Adrenal gland (tissue), 12 donors: ENCODE results near the gene CAMK1G. TPM values are rescaled to one million over a fixed set of nuclear protein-coding genes. Genes with fewer than 3 reads are reported as not detected.

Source experiments
- DNase-seq, 7 donors: peaks; one replicate each; pipeline ENCODE4 v3.0.0-alpha.2; 2019 to 2020
- H3K27ac ChIP-seq, 5 donors: fragments of 200-600 bp; sonication (generic) in 4 of 5; 1 replicate in 3 of 5; 2 replicates in 2 of 5; pipeline versions ENCODE4 v1.5.1 to v1.8.0; 2016 to 2020; ENCODE audit warnings: mild to moderate bottlenecking in 1 of 5
- H3K27me3 ChIP-seq: fragments of 200-600 bp; 2 replicates; pipeline ENCODE4 v1.8.0; 2021
- H3K36me3 ChIP-seq, 2 donors: fragments of 200-600 bp; replicated peaks in 1 of 2; 1 replicate in 1 of 2; 2 replicates in 1 of 2; pipeline versions ENCODE4 v1.5.1 to v1.8.0; 2018 to 2022
- H3K4me1 ChIP-seq, 2 donors: fragments of 200-600 bp; replicated peaks in 1 of 2; 1 replicate in 1 of 2; 2 replicates in 1 of 2; pipeline versions ENCODE4 v1.5.1 to v1.8.0; 2018 to 2021
- H3K4me3 ChIP-seq, 4 donors: fragments of 200-600 bp; sonication (generic) in 3 of 4; one replicate each; pipeline ENCODE4 v1.5.1; 2016 to 2018
- H3K9me3 ChIP-seq, 3 donors: fragments of 200-600 bp; sonication (generic) in 1 of 3; replicated peaks in 1 of 3; 1 replicate in 2 of 3; 2 replicates in 1 of 3; pipeline versions ENCODE4 v1.5.1 to v1.8.0; 2016 to 2021
- POLR2A ChIP-seq, 2 donors: fragments of 450-650 bp; IDR thresholded peaks; one replicate each; pipeline ENCODE4 v1.6.1; 2017; ENCODE audit warnings: antibody characterized with exemption in 2 of 2, mild to moderate bottlenecking in 2 of 2, moderate library complexity in 1 of 2
- WGBS, 4 donors: extraction: QIAGEN DNeasy Blood & Tissue Kit in 2 of 4; methylation state at CpG; one replicate each; pipeline versions ENCODE4 v1.1.5 to v1.1.7; 2013 to 2017; 5-methylcytosine and 5-hydroxymethylcytosine counted together
- intact Hi-C, 2 donors: fragments of 100-400 bp; cut with DNase I; formaldehyde crosslinking; loops; one replicate each; pipeline versions ENCODE4 v1.14.1 to v1.15.0; 2022 to 2023
- polyA plus RNA-seq, 3 donors: library from polyadenylated mRNA; stranded (reverse); fragments of 200-250 nt in 2 of 3; fragments of 350-450 nt in 1 of 3; fragmentation: Illumina TruSeq in 1 of 3; extraction: RNeasy Lipid Tissue Mini Kit (QIAGEN cat#74804) in 1 of 3; gene quantifications; one replicate each; pipeline ENCODE4 v1.2.3, GENCODE V29; 2013 to 2014
- total RNA-seq, 9 donors: library from RNA; depleted of rRNA in 4 of 9; stranded (reverse); fragments of >200 nt in 4 of 9; fragments of 120-200 nt in 1 of 9; fragmentation: NEBNext Ultra II Directional in 1 of 9; extraction: Animal tissue kit (Norgen Biotek cat#: 25700) in 1 of 9; gene quantifications; one replicate each; pipeline versions ENCODE4 v1.1.0 to v1.2.4, GENCODE V29; 2013 to 2023
- TF ChIP-seq, protein P1 (sequence below), 6 experiments: fragments of 450-650 bp in 4 of 6; fragments of 200-600 bp in 2 of 6; sonication (generic) in 1 of 6; IDR thresholded peaks; 1 replicate in 5 of 6; 2 replicates in 1 of 6; pipeline versions ENCODE4 v1.5.1 to v1.8.0; 2016 to 2021; ENCODE audit warnings: antibody characterized with exemption in 6 of 6, mild to moderate bottlenecking in 2 of 6, moderate library complexity in 1 of 6
- donor health status: healthy with polysubstance abuse.
- donor health status: Bipolar disorder and iron deficiency.
- donor health status: DM: yes; HTN: yes; CAD: no.
- donor health status: DM: no; HTN: no; CAD: no.
- donor health status: DM: no; HTN: no; CAD: no.
- donor health status: DM: yes; HTN: yes; CAD: no.

Gene CAMK1G
- total and polyA plus RNA-seq, 12 donors = 0.57 to 8.4 (median 2.3) TPM

DNA sequence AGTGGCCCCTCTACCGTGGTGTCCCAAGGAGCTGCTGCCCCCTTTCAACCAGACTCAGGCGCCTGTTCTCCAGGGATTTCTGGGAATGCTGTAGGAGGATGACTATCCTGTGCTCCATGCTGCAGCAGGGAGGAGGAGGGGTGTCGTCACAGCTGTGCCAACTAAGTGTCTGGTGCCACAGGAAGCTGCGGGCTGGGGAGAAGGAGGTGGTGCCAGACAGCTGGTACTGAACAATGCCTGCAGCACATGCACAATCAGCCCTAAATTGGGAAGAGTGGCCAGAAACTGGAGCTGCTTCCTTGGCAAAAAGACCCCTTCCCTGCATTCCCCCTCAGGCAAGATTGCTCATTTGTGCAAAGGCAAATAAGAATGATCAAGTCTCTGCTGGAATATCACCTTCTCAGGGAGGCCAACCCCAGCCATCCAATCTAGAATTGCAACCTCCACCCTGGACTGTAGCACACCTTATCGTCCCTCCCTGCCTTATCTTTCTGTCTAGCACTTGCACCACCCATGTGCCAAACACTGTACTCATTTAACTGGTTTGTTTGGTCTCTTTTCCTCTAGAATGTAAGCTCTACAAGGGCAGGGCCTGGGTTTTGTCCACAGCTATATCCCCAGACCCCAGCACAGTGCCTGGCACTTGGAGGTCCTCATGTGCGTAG, 35.4 kb downstream of the CAMK1G start:
- H3K4me3 ChIP-seq = no peak overlapping the region
- no peak for TF ChIP-seq POLR2A (IDR thresholded peaks at IDR 0.05)
- TF ChIP-seq, protein P1, sequence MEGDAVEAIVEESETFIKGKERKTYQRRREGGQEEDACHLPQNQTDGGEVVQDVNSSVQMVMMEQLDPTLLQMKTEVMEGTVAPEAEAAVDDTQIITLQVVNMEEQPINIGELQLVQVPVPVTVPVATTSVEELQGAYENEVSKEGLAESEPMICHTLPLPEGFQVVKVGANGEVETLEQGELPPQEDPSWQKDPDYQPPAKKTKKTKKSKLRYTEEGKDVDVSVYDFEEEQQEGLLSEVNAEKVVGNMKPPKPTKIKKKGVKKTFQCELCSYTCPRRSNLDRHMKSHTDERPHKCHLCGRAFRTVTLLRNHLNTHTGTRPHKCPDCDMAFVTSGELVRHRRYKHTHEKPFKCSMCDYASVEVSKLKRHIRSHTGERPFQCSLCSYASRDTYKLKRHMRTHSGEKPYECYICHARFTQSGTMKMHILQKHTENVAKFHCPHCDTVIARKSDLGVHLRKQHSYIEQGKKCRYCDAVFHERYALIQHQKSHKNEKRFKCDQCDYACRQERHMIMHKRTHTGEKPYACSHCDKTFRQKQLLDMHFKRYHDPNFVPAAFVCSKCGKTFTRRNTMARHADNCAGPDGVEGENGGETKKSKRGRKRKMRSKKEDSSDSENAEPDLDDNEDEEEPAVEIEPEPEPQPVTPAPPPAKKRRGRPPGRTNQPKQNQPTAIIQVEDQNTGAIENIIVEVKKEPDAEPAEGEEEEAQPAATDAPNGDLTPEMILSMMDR (IDR thresholded peaks at IDR 0.05) = no peak
- DNase-seq = peak in 1 of 7 donors; percentile 73
- H3K9me3 ChIP-seq = no peaks in the 10 kb centered on the region
- no peaks in the 10 kb centered on the region for H3K27me3 ChIP-seq
- H3K27ac ChIP-seq = no peak overlapping the region
- peaks cover 12 to 19% of the 10 kb centered on the region in 2 donors for H3K4me1 ChIP-seq
- H3K36me3 ChIP-seq = no peaks in the 10 kb centered on the region
- intact Hi-C loops = no loop called here
- 83 to 86% (median 85%) methylated on average over 4 to 6 of the region's 6 CpGs for WGBS, 4 donors

- Histone ChIP-seq H3K36me3 (no peaks in the 10 kb centered on the region), H3K27ac (no peak overlapping the region), H3K27me3 (no peaks in the 10 kb centered on the region), H3K4me3 (no peak overlapping the region), H3K9me3 (no peaks in the 10 kb centered on the region), H3K4me1 (peaks cover 12 to 19% of the 10 kb centered on the region in 2 donors)
- TF ChIP-seq, protein P1 (IDR thresholded peaks at IDR 0.05) = no peak
- TF ChIP-seq POLR2A (IDR thresholded peaks at IDR 0.05) = no peak
- WGBS, 4 donors = 87 to 96% (median 94%) methylated on average over 7 of the region's 7 CpGs
- intact Hi-C loops = loop anchor here in 1 of 2 donors (10.0 kb wide), 1 partner anchor 125 kb away; no protein-coding TSS in a partner anchor
- DNase-seq = no peak
These were observed 36.4 kb downstream of the CAMK1G start for GRCh38 chr1:209619696-209620486.

GRCh38 chr1:209620487-209620884, 37.0 kb downstream of the CAMK1G start:
- H3K27ac ChIP-seq = no peak overlapping the region
- H3K9me3 ChIP-seq = no peaks in the 10 kb centered on the region
- no peak overlapping the region for H3K4me3 ChIP-seq
- no peak for DNase-seq
- TF ChIP-seq, protein P1 (IDR thresholded peaks at IDR 0.05) = no peak
- no peak for TF ChIP-seq POLR2A (IDR thresholded peaks at IDR 0.05)
- intact Hi-C loops = loop anchor here in 1 of 2 donors (10.0 kb wide), 1 partner anchor 124 kb away; no protein-coding TSS in a partner anchor
- H3K36me3 ChIP-seq = no peaks in the 10 kb centered on the region
- WGBS, 4 donors = 87 to 93% (median 92%) methylated on average over 3 of the region's 3 CpGs
- peaks cover 12 to 25% of the 10 kb centered on the region in 2 donors for H3K4me1 ChIP-seq
- H3K27me3 ChIP-seq = no peaks in the 10 kb centered on the region

- no peak for TF ChIP-seq POLR2A (IDR thresholded peaks at IDR 0.05)
- TF ChIP-seq, protein P1 (IDR thresholded peaks at IDR 0.05) = no peak
- DNase-seq = peak; percentile 36 to 80 (median 48)
- no peak overlapping the region for H3K4me3 ChIP-seq
- H3K9me3 ChIP-seq = no peaks in the 10 kb centered on the region
- intact Hi-C loops = loop anchor here in 1 of 2 donors (10.0 kb wide), 1 partner anchor 124 kb away; no protein-coding TSS in a partner anchor
- H3K27ac ChIP-seq = peak overlapping the region in 2 of 5 donors; percentile 19 to 61
- H3K4me1 ChIP-seq = peaks cover 12 to 27% of the 10 kb centered on the region in 2 donors
- 34 to 56% (median 40%) methylated on average over 4 of the region's 4 CpGs for WGBS, 4 donors
- no peaks in the 10 kb centered on the region for H3K36me3 ChIP-seq
- no peaks in the 10 kb centered on the region for H3K27me3 ChIP-seq
These were observed 37.8 kb downstream of the CAMK1G start for GRCh38 chr1:209621286-209621685.
